Testis (tissue), 2 donors: ENCODE data around the gene RIPOR2.

Experiments
- CTCF ChIP-seq, 3 experiments: fragments of 450-650 bp in 2 of 3; fragments of 200-600 bp in 1 of 3; sonication (generic) in 1 of 3; IDR thresholded peaks; one replicate each; pipeline ENCODE4 v1.5.1; 2016 to 2019; ENCODE audit warnings: antibody characterized with exemption in 3 of 3, mild to moderate bottlenecking in 2 of 3, moderate library complexity in 1 of 3
- POLR2A ChIP-seq: fragments of 450-650 bp; IDR thresholded peaks from one replicate; pipeline ENCODE4 v1.6.1; 2017; ENCODE audit warnings: antibody characterized with exemption, mild to moderate bottlenecking, moderate library complexity

- TF ChIP-seq CTCF (IDR thresholded peaks at IDR 0.05) (no peak), POLR2A (no peak)
Measured at GRCh38 chr6:24961852-24962251, 26.1 kb upstream of the RIPOR2 start.
